ENCODE measurements around the gene ADARB2. TPM values are rescaled to one million over a fixed set of nuclear protein-coding genes. Genes with fewer than 3 reads are reported as not detected.

The ADARB2 gene
- total RNA-seq, 4 donors from 2014 or later, result 0.80 to 4.9 (median 2.3) TPM

- no peak for DNase-seq
- intact Hi-C loops (cut with DNase I; ENCODE audit: low total_unique reads) (no loop called here), in situ Hi-C loops (cut with MboI; ENCODE audit: low pct_ligation_motif_present in 1 of 4, low pct_unique_long_range_greater_than_20kb in 1 of 4, low sequenced_read_pairs in 3 of 4) (no loop called here)
- Histone ChIP-seq H3K4me3 (no peak overlapping the region), H3K27me3 (no peaks in the 10 kb centered on the region), H3K9me3 (no peaks in the 10 kb centered on the region), H3K36me3 (no peaks in the 10 kb centered on the region), H3K27ac (no peak overlapping the region), H3K4me1 (no peaks in the 10 kb centered on the region)
- WGBS, 2 donors (ENCODE audit: low coverage in 1 of 2), result 67 to 80% methylated on average over 1 to 21 of the region's 21 CpGs
- TF ChIP-seq CTCF (IDR thresholded peaks at IDR 0.05), result no peak
- TF ChIP-seq EP300 (IDR thresholded peaks at IDR 0.05; ENCODE audit: low read depth), result no peak
- no peak for TF ChIP-seq POLR2A (IDR thresholded peaks at IDR 0.05)
- no peak for TF ChIP-seq POLR2AphosphoS5 (IDR thresholded peaks at IDR 0.05)
These were observed 523.9 kb downstream of the ADARB2 start for GRCh38 chr10:1213252-1214070.

- no peak for DNase-seq
- no peak overlapping the region for H3K4me3 ChIP-seq
- 69 to 70% methylated on average over 4 to 9 of the region's 9 CpGs for WGBS, 2 donors (ENCODE audit: low coverage in 1 of 2)
These were observed 524.7 kb downstream of the ADARB2 start for GRCh38 chr10:1212571-1213141.

GRCh38 chr10:1211844-1212570 is 525.3 kb downstream of the ADARB2 start:
- H3K4me1 ChIP-seq, result no peaks in the 10 kb centered on the region
- WGBS, 2 donors (ENCODE audit: low coverage in 1 of 2), result 84 to 89% methylated on average over 13 to 16 of the region's 16 CpGs
- in situ Hi-C loops (cut with MboI; ENCODE audit: low pct_ligation_motif_present in 1 of 4, low pct_unique_long_range_greater_than_20kb in 1 of 4, low sequenced_read_pairs in 3 of 4), result no loop called here

More at GRCh38 chr10:1212571-1213141, 524.7 kb downstream of the ADARB2 start:
- H3K36me3 ChIP-seq, result no peaks in the 10 kb centered on the region
- TF ChIP-seq POLR2AphosphoS5 (IDR thresholded peaks at IDR 0.05), result no peak
- TF ChIP-seq EP300 (IDR thresholded peaks at IDR 0.05; ENCODE audit: low read depth), result no peak
- no peak for TF ChIP-seq POLR2A (IDR thresholded peaks at IDR 0.05)
- no peak for TF ChIP-seq CTCF (IDR thresholded peaks at IDR 0.05)
- H3K27ac ChIP-seq, result no peak overlapping the region
- intact Hi-C loops (cut with DNase I; ENCODE audit: low total_unique reads), result no loop called here
- in situ Hi-C loops (cut with MboI; ENCODE audit: low pct_ligation_motif_present in 1 of 4, low pct_unique_long_range_greater_than_20kb in 1 of 4, low sequenced_read_pairs in 3 of 4), result no loop called here
- no peaks in the 10 kb centered on the region for H3K4me1 ChIP-seq
- H3K27me3 ChIP-seq, result no peaks in the 10 kb centered on the region
- no peaks in the 10 kb centered on the region for H3K9me3 ChIP-seq

More at GRCh38 chr10:1211844-1212570, 525.3 kb downstream of the ADARB2 start:
- Histone ChIP-seq H3K27me3 (no peaks in the 10 kb centered on the region), H3K36me3 (no peaks in the 10 kb centered on the region), H3K4me3 (no peak overlapping the region), H3K27ac (no peak overlapping the region), H3K9me3 (no peaks in the 10 kb centered on the region)
- intact Hi-C loops (cut with DNase I; ENCODE audit: low total_unique reads), result no loop called here
- DNase-seq, result no peak
- no peak for TF ChIP-seq EP300 (IDR thresholded peaks at IDR 0.05; ENCODE audit: low read depth)
- no peak for TF ChIP-seq POLR2AphosphoS5 (IDR thresholded peaks at IDR 0.05)
- TF ChIP-seq POLR2A (IDR thresholded peaks at IDR 0.05), result no peak
- no peak for TF ChIP-seq CTCF (IDR thresholded peaks at IDR 0.05)
